Suppressor macrophage (primary cell): Measurements from ENCODE around the gene SCAMP1.

Experiments used
- DNase-seq, 4 experiments: peaks; one replicate each; pipeline ENCODE4 v3.0.0-alpha.2; 2020 to 2022

The SCAMP1 gene

DNA sequence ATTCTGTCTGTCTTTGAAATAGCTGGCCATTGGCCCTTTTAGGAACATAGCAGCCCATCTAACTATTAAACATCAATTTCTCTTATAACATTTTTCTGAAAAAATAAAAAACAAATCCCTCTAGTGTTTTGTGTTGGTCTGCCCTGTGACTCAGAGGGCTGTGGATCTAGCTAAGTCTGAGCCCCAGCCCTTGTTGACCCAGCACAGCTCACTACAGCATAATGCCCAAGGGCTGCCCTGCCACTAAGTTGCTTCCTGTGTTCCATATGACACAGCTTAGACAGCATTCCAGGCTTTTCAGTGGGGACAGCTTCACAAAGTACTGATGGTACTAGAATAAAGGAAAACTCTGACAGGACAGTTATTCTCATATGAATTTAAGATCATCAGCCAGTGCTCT, 136.0 kb downstream of the SCAMP1 start:
- DNase-seq, result no peak

DNA sequence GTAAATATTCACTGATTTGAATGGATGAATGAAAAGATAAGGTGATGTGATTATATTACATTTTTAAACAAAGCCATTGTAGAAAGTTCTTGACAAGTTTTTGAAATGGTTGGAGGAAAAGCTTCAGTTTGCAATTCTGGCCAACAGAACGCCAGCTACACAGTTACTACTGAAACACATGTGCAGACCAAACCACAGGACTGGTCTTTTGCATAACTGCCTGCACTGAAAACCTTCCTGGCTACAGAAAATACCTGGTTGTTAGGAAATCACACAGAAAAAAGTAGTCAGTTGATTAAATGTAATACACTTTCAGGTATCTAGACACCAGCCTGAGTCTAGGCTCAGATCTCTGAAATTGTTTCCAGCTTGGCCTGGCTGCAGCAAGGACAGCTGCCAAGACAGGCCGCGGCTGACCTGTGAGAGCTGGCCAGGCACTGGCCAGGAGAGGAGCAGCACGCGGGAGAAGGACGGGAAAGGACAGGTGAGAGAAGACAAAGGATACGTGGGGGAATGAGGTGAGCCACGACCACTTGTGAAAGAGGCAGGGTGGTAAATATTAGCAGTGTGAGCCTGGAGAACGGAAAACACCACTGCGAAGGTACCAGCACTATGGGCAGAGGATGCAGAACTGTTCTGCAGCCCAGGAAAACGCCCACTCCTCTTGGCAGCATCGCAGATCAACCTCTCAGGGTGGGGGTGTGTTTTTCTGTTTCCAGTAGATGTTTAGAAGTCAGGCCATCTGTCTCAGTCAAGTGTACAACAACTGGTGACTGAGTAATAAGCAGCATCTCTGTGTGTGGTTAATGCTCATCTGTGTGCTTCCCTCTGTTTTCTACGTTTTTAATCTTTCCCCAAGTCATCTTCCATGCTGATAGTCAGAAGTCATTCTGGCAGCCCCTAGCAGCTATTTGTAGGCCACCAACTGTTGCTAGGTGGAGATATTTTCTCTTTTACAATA, 137.4 kb downstream of the SCAMP1 start:
- DNase-seq, result no peak

DNA sequence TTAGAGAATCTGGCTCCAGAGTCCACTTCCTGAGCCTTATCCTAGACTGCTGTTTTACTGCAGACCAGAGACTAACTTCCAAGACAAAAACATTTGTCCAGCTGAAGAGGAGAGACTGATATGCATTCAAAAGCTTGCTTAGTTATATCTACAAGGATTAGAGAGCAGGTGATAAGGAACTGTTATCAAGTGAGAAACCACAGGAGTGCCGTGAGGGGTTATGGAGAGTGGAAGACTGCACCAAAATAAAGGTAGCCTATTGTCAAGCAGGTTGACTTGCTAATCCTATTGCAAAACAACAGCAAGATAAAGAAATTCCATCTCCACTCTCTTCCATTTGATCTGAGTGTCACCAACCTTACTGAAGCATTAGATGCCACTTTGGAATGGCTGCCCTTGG, 139.1 kb downstream of the SCAMP1 start:
- DNase-seq, result no peak

DNA sequence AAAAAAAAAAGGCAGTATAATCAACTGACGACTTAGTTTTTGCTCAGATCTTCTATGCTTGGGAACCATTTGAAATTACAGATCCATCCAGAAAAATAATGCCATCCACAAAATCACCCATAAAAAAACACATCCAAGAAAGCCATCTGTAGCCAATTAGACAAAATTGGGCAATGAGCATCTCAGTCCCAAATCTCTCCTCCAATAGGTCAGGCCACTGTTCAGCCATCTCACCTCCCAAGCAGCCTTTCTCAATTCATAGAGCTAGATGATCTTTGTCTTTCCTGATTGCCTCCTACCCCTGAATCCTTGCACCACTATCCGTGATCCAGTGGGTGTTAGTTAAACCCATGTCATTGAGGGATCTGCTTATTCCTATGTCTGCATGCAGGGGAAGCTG, 139.6 kb downstream of the SCAMP1 start:
- peak in 2 of 4 experiments; percentile 19 to 31 for DNase-seq

DNA sequence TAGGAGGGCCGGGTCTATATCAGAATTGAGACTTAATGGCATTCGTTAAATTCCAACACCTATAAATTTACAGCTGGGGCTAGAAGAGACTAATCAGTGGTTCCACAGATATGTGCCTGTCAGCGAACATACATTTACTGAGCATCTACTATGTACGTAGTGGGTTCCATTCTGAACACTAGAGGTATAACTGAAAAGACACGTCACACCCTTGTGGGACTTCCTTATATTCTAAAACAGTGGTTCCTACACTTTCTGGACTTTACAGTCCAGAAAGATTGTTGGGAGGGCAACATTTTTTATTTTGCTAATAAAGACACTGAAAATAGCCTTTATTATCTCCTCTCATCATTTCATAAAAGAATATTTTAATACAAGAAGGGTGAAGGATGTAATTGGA, 140.5 kb downstream of the SCAMP1 start:
- DNase-seq, result peak in 1 of 4 experiments; percentile 38

DNA sequence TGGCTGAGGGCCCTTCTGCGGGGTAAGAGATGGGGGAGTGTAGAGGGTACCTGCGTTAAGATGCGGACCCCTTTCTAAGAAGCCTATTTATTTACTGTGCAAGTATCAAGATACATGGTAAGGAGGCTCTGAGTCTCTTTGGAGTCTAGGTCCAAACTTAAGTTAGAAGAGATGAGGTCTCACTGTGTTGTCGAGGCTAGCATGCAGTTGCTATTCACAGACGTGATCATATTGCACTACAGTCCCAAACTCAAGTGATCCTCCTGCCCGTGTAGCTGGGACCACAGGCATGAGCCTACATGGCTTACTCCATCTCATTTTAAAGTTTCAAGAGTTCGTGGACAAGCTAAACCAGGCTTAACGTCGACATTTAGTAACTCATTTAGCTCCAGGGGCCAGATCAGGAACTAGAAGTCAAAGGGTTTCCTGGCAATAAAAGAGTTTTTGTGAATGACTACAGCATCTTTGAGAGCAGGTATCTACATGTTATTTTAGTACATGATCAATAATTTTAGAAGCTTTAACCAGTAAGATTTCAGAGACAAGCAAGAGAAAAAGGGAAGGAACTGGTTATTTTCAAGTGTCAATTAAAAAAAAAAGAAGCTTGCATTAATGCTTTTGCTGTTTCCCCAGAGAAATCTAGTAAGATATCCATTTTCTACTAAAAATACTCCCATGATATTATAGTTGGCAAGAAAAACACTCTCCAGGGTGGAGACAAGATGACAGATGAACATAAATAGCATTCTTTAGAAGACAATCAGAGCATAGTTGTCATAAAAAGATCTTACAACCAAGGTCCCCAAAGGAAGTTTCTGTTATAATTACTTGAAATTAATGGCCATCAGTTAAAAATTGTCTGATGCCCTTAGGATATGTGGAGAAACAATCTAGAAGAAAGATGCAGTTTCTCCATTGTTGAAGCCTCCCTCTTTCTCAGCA, 141.3 kb downstream of the SCAMP1 start:
- DNase-seq, result no peak

DNA sequence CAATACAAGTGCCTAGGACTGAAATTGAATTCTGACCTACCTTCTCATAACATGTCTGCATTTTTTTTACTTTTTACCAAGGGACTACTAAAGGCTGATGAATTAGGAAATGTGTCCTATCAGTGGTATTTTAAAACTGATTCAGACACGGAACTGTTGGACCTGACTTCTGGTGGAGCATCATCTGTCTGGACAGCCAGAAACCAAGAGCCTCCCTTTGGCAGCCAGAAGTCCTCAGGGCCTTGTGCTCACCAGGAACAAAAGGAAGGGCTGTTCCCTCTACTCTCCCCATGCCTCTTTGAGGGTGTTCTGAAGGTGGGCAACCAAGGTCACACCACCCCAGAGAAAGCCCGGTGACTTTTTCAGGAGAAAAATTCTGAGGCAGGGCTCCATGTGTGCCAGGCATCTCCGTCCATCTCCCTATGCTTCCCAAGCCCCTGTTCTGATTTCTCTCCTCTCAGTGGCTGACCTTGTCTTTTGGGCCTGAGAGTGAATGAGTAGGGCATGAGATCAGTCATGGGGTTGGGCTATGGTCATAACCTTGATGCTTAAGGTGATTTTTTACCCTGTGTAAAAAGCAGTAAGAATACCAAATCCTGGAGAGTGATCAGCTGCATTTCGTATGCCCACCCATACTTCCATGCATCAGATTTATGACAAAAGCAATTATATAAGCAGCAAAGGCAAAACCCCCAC, 143.7 kb downstream of the SCAMP1 start:
- DNase-seq, result no peak

DNA sequence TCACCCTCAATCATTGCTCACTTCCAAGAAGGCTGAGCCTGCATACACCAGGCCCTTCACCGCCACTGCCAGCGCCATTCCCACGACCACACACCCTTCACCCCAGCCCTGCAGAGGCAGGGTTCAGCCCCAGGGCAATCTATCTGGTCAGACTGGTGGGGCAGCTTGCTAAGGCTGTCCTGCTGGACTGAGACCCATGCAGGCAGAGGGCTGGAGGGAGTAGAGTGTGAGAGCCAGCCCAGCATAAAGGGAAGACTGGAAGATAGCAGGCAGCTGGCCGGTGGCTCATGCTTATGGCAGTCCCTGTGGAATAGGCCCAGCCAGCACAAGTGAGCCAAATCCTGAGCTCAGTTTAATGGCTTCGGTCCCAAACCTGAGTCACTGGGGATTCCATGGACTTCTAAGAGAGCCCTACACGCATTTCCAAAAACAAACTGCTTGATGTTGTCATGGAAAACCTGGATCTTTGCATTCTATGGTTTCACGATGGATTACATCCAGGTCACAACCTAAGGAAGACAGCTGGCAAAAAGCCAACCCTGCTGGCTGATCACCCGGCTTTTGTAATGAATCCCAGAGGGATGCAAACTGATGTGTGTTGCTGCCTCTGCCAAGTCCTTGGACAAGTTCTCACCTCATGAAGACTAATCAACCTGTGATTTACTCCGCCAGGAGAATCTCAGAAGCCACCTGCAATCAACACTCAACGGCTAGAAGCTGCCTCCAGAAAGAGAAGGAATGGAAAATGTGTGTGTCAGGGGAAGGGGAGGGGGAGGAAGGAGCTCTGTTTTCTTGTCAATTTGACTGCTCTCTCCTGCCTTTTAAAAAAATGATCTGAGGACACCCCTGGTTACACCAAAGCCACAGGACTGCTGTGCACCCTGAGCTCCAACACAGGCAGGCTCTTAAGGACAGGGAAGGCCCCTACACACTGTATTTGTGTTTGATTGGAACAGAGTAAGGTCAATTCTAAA, 144.6 kb downstream of the SCAMP1 start:
- DNase-seq, result no peak

DNA sequence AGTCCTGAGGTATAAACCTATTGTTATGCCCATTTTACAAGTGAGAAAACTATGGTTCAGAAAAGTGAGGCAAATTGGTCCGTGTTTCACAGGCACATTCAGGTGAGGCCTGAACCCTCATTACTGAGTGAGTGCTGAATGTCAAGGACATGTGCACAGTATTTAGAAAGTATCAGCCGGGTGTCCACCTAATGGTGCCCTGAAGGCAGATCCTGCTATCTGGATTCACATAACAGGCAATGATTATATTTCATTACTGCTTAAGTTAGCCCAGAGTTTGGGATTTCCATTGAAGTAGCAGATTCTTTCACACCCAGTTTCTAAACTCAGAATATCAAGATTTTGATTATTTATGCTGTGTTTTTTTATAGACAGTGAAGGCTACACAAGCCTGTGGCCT, 145.4 kb downstream of the SCAMP1 start:
- no peak for DNase-seq

DNA sequence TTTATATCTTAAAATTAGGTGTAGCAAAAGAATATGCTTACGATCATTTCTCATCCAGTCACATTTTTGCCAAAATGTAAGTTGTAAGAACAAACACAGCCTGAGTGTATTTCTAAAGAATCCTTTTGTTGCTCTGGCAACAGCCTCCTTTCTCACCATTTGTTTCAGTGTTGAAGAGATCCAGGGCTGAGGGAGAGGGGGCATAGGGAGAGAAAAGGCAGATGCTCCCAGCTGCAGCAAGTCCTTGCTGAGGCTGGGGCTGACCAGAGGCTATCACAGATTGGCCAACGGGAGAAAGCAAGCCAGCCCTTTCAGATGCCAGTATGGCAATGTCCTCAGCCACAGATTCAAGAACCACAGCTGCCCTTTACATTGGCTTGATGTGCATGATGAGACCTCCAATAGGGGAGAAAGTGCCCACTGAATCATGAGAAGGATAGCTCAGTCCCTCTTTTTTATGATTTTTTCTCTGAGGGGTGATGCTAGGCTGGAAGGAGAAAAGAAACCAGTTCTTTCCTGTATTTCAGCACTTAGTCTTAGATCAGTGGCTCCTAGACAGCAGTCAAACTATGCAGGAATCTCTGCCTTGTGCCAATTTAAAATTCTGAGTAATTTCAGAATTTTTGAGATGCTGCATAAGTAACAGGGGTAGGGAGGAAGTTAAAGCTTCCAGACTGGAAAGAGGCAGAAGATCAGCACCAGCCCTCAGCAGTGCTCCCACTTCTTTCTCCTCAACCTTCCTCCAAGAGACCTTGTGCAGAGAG, 146.0 kb downstream of the SCAMP1 start:
- DNase-seq, result no peak

DNA sequence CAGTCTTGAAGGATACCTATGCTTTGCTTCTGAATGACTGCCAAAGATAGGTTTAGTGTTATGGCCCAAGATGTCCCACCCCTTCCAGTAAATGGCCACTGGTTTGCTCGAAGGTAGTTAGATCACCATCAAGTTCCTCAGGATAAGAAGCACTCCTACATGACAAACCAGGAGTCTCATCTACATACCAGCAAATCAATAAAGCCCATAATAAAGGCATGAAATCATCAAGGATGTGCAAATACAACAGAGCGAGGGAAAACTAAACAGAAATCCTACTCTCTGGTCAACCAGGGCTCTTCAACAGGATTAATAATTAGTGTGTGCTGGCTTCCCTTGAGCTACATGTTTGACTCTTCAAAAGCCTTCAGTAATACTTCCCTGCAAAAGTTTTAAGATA, 147.1 kb downstream of the SCAMP1 start:
- DNase-seq, result peak in 1 of 4 experiments; percentile 36

DNA sequence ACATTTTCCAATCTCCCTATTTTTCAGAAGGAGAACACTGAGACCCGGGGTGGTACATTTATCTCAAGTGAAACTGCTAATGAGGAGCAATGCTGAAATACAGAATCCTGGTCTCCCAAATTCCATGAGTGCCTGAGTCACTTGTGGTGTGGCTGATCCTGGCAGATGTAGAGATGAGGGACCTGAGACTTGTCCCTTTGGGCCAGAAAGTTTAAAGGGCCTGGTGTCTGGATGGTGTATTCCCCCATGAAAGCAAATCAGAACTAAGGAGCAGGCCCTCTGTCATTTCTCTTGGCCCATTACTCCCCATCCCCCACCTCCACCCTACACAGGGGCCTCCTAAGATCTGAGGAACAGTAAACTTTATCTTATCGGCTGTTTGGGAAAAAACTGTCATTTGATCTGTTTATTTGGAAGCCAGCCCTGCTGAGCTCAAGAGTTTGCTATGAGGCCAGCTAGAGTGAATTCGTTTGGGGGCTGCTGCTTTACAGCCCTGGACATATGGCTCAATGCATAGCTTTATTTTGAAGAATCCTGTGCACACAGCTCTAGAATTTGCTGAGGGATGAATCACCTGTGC, 147.9 kb downstream of the SCAMP1 start:
- peak in 2 of 4 experiments; percentile 41 to 58 for DNase-seq

DNA sequence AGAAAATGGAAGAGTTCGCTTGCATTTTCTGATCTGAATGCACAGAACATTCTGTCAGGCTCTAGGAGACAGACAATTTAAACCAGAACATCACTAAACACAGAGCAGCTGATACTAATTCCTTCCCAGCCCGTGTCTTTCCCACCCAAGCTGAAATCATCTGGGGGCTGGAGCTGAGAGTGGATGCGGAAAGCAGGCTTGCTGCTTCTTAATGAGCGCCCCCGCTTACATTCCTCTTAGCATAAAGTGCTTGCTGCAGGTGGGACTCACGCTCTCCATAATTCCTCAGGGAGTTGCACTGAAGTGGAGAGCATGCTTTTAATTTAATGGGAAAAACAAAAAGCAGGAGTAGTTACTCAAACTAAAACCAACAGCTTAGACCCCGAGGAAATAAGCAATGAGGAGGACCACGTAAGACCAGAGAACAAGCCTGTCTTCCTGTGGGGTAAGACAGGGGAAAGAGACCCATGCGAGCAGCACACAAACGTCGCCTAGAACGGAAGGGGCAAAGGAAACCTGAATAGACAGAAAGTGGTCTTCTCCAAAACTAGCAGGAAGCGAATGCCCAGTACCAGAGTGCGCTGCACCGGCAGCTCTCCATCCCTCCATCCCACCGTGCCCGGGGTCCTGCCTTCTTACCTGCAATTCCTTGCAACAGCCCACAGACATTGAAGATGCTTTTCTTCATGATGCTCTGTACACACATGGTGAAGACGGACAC, 148.9 kb downstream of the SCAMP1 start:
- DNase-seq, result peak in 3 of 4 experiments; percentile 34 to 48 (median 44)

DNA sequence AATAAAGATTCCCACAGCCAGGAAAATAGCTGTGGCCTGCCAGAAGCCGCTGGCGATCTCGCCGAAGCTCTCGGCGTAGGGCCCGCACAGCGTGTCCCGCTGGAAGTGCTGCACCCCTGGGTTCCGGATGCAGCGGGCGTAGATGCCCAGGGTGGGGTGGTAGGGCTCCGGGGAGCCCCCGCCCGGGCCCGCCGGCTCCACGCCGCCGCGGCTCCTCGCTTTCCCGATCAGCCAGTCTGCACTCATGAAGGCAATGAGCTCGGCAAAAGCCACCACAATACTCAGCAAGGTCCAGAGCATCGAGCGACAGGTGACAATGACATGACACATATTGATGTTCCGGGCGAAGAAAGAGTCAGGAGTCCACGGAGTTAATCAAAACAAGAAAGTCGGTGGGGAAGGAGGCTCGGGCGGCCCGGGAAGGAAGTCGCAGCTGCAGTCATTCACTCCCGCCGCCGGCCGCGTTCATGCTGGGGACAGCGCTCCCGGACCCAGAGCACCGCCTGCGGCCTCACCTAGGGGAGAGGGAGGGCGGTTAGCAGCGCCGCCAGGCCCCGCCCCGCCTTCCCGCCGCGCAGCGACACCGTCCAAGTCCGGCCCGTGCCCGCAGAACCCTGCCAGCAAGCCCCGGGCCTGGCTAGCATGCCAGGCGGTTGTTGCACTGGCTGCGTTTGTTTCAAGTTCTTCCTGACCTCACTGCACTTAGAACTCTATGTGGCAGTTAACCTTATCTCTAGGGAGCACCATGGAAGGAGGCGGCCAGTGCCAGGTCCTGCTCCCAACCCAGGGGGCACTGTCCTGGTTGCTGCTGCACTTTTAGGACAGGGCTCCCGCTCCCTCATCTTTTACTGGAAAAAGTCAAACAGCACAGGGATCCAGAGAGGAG, 149.7 kb downstream of the SCAMP1 start:
- DNase-seq, result peak; percentile 66 to 90 (median 80)

DNA sequence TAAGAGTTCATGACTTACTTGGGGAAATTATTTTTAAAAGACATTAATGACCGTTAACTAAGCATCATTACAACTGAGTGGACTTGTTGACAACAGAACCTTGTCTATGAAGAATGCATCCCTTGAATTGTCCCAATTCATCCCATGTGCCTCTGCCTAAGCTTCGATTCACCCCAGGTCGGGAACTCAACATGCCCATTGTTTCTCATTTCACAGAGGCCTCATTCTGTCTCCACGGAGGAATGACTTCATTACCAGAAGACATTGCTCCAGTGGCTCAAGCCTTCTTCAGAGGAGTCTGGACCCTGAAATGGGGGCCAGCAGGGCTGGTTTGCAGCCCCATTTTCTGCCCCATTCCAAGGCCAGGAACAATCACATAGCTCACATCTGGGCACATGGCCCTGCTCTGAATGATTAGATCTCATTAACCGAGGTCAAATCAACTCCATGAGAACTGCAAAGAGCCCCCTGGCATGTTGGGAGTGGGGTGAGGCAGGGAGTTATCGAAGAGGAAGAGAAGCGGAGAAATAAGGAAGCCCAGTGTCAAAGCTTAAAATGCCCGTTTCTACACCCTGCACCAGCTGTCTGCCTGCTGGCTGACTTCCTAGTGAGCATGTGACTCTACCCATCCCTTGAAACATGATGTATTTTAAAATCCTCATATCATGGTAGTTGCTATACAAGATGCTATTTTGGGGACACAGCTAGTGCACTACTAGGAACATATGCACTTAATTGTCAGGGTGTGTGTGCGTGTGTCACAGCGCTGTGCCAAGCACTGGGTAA, 150.9 kb downstream of the SCAMP1 start:
- peak; percentile 80 to 90 (median 87) for DNase-seq

DNA sequence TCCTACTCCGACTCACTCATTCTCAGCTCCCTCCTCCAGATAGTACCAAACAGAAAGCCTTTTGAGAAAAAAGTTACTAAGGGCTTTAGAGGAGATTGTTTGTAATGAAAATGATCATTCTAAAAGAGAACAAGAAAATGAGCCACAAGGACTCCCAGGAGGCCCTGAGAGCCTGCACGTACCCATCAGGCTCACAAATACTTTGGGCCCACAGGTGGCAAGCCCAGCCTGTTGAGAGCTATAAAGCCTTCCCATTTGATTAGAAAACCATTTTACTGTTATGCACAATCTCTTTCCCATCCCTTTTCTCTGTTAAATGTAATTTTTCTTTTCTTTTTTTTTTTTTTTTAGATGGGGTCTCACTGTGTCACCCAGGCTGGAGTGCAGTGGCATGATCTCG, 152.0 kb downstream of the SCAMP1 start:
- no peak for DNase-seq

DNA sequence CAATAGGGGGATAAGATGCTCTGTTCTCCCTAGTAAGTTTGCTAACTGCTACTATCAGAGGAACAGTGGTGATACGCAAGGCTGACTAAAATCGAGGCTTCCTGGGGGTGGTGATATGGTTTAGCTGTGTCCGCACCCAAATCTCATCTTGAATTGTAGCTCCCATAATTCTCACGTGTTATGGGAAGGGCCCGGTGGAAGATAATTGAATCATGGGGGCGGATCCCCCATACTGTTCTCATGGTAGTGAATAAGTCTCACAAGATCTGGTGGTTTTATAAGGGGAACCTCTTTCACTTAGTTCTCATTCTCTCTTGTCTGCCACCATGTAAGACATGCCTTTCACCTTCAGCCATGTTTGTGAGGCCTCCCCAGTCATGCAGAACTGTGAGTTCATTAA, 153.0 kb downstream of the SCAMP1 start:
- DNase-seq, result peak in 2 of 4 experiments; percentile 47 to 51
